Measurements from ENCODE around the gene CIP2A.

DNA sequence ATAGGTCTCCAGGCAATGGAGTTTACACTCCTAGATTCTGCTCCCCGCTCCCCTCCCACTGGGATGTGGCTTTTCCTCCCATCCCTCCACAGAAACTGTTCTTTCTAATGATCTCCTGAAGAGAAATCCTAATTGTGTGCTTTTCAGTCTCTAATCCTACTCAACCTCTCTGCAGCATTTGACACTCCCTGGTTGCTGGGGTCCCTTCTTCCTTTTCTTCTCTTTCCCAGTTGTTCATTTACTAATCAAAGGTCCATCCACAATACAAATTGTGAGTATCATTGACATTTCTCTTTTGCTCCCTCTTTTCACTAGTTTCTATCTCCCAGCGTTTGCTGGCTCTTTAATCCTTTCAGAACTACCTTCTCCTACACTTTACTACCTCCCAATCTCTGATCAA lies 72.4 kb downstream of the CIP2A start:
- TF ChIP-seq, protein P1, sequence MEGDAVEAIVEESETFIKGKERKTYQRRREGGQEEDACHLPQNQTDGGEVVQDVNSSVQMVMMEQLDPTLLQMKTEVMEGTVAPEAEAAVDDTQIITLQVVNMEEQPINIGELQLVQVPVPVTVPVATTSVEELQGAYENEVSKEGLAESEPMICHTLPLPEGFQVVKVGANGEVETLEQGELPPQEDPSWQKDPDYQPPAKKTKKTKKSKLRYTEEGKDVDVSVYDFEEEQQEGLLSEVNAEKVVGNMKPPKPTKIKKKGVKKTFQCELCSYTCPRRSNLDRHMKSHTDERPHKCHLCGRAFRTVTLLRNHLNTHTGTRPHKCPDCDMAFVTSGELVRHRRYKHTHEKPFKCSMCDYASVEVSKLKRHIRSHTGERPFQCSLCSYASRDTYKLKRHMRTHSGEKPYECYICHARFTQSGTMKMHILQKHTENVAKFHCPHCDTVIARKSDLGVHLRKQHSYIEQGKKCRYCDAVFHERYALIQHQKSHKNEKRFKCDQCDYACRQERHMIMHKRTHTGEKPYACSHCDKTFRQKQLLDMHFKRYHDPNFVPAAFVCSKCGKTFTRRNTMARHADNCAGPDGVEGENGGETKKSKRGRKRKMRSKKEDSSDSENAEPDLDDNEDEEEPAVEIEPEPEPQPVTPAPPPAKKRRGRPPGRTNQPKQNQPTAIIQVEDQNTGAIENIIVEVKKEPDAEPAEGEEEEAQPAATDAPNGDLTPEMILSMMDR (IDR thresholded peaks at IDR 0.05): no peak
- TF ChIP-seq POLR2A (IDR thresholded peaks at IDR 0.05): no peak

All from esophagus squamous epithelium (tissue), 4 donors.